GM19193 (cell line): ENCODE data around the gene NEGR1.

ENCODE experiments used
- POLR2A ChIP-seq: IDR thresholded peaks from 4 replicates; pipeline ENCODE4 v1.6.1; 2011; ENCODE audit not compliant: insufficient read depth, insufficient read length; ENCODE audit errors: extremely low read depth

The NEGR1 gene

GRCh38 chr1:71521655-71522264 lies 760.6 kb downstream of the NEGR1 start:
- no peak for TF ChIP-seq POLR2A

GRCh38 chr1:71511505-71511904 lies 770.8 kb downstream of the NEGR1 start:
- no peak for TF ChIP-seq POLR2A

- TF ChIP-seq POLR2A: no peak
Measured at GRCh38 chr1:71510725-71511124, 771.6 kb downstream of the NEGR1 start.

- TF ChIP-seq POLR2A: no peak
Measured at GRCh38 chr1:71509051-71509595, 773.2 kb downstream of the NEGR1 start.

GRCh38 chr1:71502006-71502405 lies 780.3 kb downstream of the NEGR1 start:
- TF ChIP-seq POLR2A: no peak

- no peak for TF ChIP-seq POLR2A
Measured at GRCh38 chr1:71498542-71498941, 783.8 kb downstream of the NEGR1 start.

GRCh38 chr1:71494163-71494562 lies 788.2 kb downstream of the NEGR1 start:
- no peak for TF ChIP-seq POLR2A

- no peak for TF ChIP-seq POLR2A
Measured at GRCh38 chr1:71492298-71493041, 789.9 kb downstream of the NEGR1 start.

GRCh38 chr1:71490432-71490831 lies 791.9 kb downstream of the NEGR1 start:
- no peak for TF ChIP-seq POLR2A

GRCh38 chr1:71488555-71489252 lies 793.6 kb downstream of the NEGR1 start:
- TF ChIP-seq POLR2A: no peak

GRCh38 chr1:71473331-71473730 lies 809.0 kb downstream of the NEGR1 start:
- no peak for TF ChIP-seq POLR2A

GRCh38 chr1:71465093-71465492 lies 817.2 kb downstream of the NEGR1 start:
- no peak for TF ChIP-seq POLR2A

- no peak for TF ChIP-seq POLR2A
Measured at GRCh38 chr1:71464016-71464415, 818.3 kb downstream of the NEGR1 start.

GRCh38 chr1:71463144-71463543 lies 819.2 kb downstream of the NEGR1 start:
- no peak for TF ChIP-seq POLR2A

GRCh38 chr1:71462247-71462646 lies 820.1 kb downstream of the NEGR1 start:
- TF ChIP-seq POLR2A: no peak
